HepG2 (cell line): ENCODE data around the gene SVOP. TPM values are rescaled to one million over a fixed set of nuclear protein-coding genes. Genes with fewer than 3 reads are reported as not detected.

Experiments used
- ATM ChIP-seq: fragments of 450-650 bp; IDR thresholded peaks from 2 replicates; pipeline ENCODE4 v1.7.1; 2017; ENCODE audit warnings: mild to moderate bottlenecking, borderline replicate concordance
- DNMT1 ChIP-seq: sonication (generic); formaldehyde crosslinking; IDR thresholded peaks from 2 replicates; pipeline ENCODE4 v1.5.1; 2020; ENCODE audit warnings: mild to moderate bottlenecking, missing genetic modification reagents
- KLF12 ChIP-seq: sonication (generic); formaldehyde crosslinking; IDR thresholded peaks from 2 replicates; pipeline ENCODE4 v1.4.0; 2020; ENCODE audit warnings: missing genetic modification reagents, borderline replicate concordance
- KLF13 ChIP-seq: sonication (generic); formaldehyde crosslinking; IDR thresholded peaks from 2 replicates; pipeline ENCODE4 v1.4.0; 2020; ENCODE audit warnings: mild to moderate bottlenecking, missing genetic modification reagents
- NFE2 ChIP-seq: sonication (generic); formaldehyde crosslinking; IDR thresholded peaks from 2 replicates; pipeline ENCODE4 v1.4.0; 2020; ENCODE audit warnings: missing genetic modification reagents
- TCF7L2 ChIP-seq: IDR thresholded peaks from 2 replicates; pipeline ENCODE4 v1.6.1; 2011; ENCODE audit warnings: mild to moderate bottlenecking, low read depth, low read length, moderate library complexity
- ZNF407 ChIP-seq: sonication (generic); formaldehyde crosslinking; IDR thresholded peaks from one replicate; pipeline ENCODE4 v1.5.1; 2020; ENCODE audit warnings: mild to moderate bottlenecking, missing genetic modification reagents; ENCODE audit errors: not compliant biosample characterization
- ZNF720 ChIP-seq: sonication (generic); formaldehyde crosslinking; IDR thresholded peaks from 2 replicates; pipeline ENCODE4 v1.4.0; 2020; ENCODE audit warnings: missing genetic modification reagents
- polyA plus RNA-seq, 8 experiments: library from polyadenylated mRNA; depleted of rRNA in 3 of 8; stranded (reverse) in 7 of 8; unstranded in 1 of 8; fragments of >200 nt; fragmentation: Illumina TruSeq in 4 of 8; extraction: Trizol in 4 of 8; gene quantifications; 2 replicates each; pipeline versions ENCODE4 v1.2.1 to v1.2.3, GENCODE V29; 2011 to 2016; ENCODE audit warnings: low read depth in 4 of 8, missing spikeins in 1 of 8, mixed read lengths in 1 of 8; ENCODE audit not compliant: insufficient read depth in 1 of 8
- total RNA-seq, 5 experiments: library from RNA; depleted of rRNA; stranded (reverse); fragments of >200 nt; fragmentation: Illumina TruSeq; extraction: Trizol; gene quantifications; 2 replicates each; pipeline ENCODE4 v1.2.3, GENCODE V29; 2016; ENCODE audit warnings: low read depth in 1 of 5
- TF ChIP-seq, protein P1 (sequence below): sonication (generic); formaldehyde crosslinking; IDR thresholded peaks from 2 replicates; pipeline ENCODE4 v1.5.0; 2020; ENCODE audit warnings: mild to moderate bottlenecking, missing genetic modification reagents

Gene SVOP
- total and polyA plus RNA-seq, 2 of the 13 experiments (the other 11 are each of a cell fraction or from before 2014, with no cell fraction given), result not detected

- no peak for TF ChIP-seq ZNF407 (CRISPR knock-in tag)
- TF ChIP-seq DNMT1, result no peak
- no peak; the same call in 1 of the 2 replicates for TF ChIP-seq KLF12 (CRISPR knock-in tag)
- no peak for TF ChIP-seq ZNF720 (CRISPR knock-in tag)
- no peak for TF ChIP-seq KLF13 (CRISPR knock-in tag)
- no peak for TF ChIP-seq NFE2 (CRISPR knock-in tag)
- TF ChIP-seq ATM, result no peak
- TF ChIP-seq TCF7L2, result no peak
- TF ChIP-seq, protein P1, sequence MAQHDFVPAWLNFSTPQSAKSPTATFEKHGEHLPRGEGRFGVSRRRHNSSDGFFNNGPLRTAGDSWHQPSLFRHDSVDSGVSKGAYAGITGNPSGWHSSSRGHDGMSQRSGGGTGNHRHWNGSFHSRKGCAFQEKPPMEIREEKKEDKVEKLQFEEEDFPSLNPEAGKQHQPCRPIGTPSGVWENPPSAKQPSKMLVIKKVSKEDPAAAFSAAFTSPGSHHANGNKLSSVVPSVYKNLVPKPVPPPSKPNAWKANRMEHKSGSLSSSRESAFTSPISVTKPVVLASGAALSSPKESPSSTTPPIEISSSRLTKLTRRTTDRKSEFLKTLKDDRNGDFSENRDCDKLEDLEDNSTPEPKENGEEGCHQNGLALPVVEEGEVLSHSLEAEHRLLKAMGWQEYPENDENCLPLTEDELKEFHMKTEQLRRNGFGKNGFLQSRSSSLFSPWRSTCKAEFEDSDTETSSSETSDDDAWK (CRISPR knock-in tag), result no peak
Measured at GRCh38 chr12:109065154-109065852, 44.4 kb upstream of the SVOP start (continued).
